ENCODE data around the gene PADI6.

PADI6 gene

GRCh38 chr1:17356387-17357026 lies 15.5 kb upstream of the PADI6 start:
- no peak for DNase-seq (ENCODE audit: low read depth)

GRCh38 chr1:17358557-17358956 lies 13.4 kb upstream of the PADI6 start:
- no peak for DNase-seq (ENCODE audit: low read depth)

GRCh38 chr1:17359031-17359430 lies 13.0 kb upstream of the PADI6 start:
- DNase-seq (ENCODE audit: low read depth): no peak

- no peak for DNase-seq (ENCODE audit: low read depth)
Observed at GRCh38 chr1:17359808-17360207, 12.2 kb upstream of the PADI6 start.

- no peak for DNase-seq (ENCODE audit: low read depth)
Observed at GRCh38 chr1:17360272-17360956, 11.6 kb upstream of the PADI6 start.

GRCh38 chr1:17361687-17362086 lies 10.3 kb upstream of the PADI6 start:
- DNase-seq (ENCODE audit: low read depth): no peak

- DNase-seq (ENCODE audit: low read depth): no peak
Observed at GRCh38 chr1:17363351-17363750, 8.6 kb upstream of the PADI6 start.

- DNase-seq (ENCODE audit: low read depth): no peak
Observed at GRCh38 chr1:17363771-17364170, 8.2 kb upstream of the PADI6 start.

- DNase-seq (ENCODE audit: low read depth): no peak
Observed at GRCh38 chr1:17365293-17365692, 6.7 kb upstream of the PADI6 start.

- DNase-seq (ENCODE audit: low read depth): no peak
Observed at GRCh38 chr1:17369466-17369865, 2.5 kb upstream of the PADI6 start.

- no peak for DNase-seq (ENCODE audit: low read depth)
Observed at GRCh38 chr1:17370618-17371017, 1.4 kb upstream of the PADI6 start.

- no peak for DNase-seq (ENCODE audit: low read depth)
Observed at GRCh38 chr1:17372955-17373354, 959 bp downstream of the PADI6 start.

- no peak for DNase-seq (ENCODE audit: low read depth)
Observed at GRCh38 chr1:17375651-17376050, 3.7 kb downstream of the PADI6 start.

- DNase-seq (ENCODE audit: low read depth): no peak
Observed at GRCh38 chr1:17377325-17377953, 5.4 kb downstream of the PADI6 start.

- DNase-seq (ENCODE audit: low read depth): no peak
Observed at GRCh38 chr1:17381161-17381560, 9.2 kb downstream of the PADI6 start.

GRCh38 chr1:17392199-17392740 lies 20.3 kb downstream of the PADI6 start:
- DNase-seq (ENCODE audit: low read depth): no peak

- no peak for DNase-seq (ENCODE audit: low read depth)
Observed at GRCh38 chr1:17393230-17393629, 21.2 kb downstream of the PADI6 start.

GRCh38 chr1:17397910-17398695 lies 26.1 kb downstream of the PADI6 start:
- no peak for DNase-seq (ENCODE audit: low read depth)

- DNase-seq (ENCODE audit: low read depth): no peak
Observed at GRCh38 chr1:17400725-17401341, 28.8 kb downstream of the PADI6 start.

- DNase-seq (ENCODE audit: low read depth): no peak
Observed at GRCh38 chr1:17401841-17402240, 29.8 kb downstream of the PADI6 start.

- no peak for DNase-seq (ENCODE audit: low read depth)
Observed at GRCh38 chr1:17403081-17403480, 31.1 kb downstream of the PADI6 start.
